ENCODE data around the gene PGA5. TPM values are rescaled to one million over a fixed set of nuclear protein-coding genes. Genes with fewer than 3 reads are reported as not detected.

The PGA5 gene
- total RNA-seq, 1 donor from 2014 or later: not detected

GRCh38 chr11:61254403-61255025, 13.5 kb downstream of the PGA5 start:
- peaks cover 2% of the 10 kb centered on the region for H3K36me3 Mint-ChIP-seq (ENCODE audit: unreplicated experiment)
- H3K27me3 Mint-ChIP-seq (ENCODE audit: unreplicated experiment): peaks cover 4% of the 10 kb centered on the region
- H3K4me1 Mint-ChIP-seq (ENCODE audit: unreplicated experiment): peaks cover 3% of the 10 kb centered on the region
- H3K4me3 Mint-ChIP-seq (ENCODE audit: unreplicated experiment): no peak overlapping the region
- H3K27ac Mint-ChIP-seq (ENCODE audit: unreplicated experiment): no peak overlapping the region
- no peaks in the 10 kb centered on the region for H3K9me3 Mint-ChIP-seq (ENCODE audit: unreplicated experiment)
- TF ChIP-seq CTCF (IDR thresholded peaks at IDR 0.05): peak; percentile 89
- DNase-seq (ENCODE audit: extremely low spot score, unreplicated experiment): no peak

GRCh38 chr11:61256710-61257482, 15.9 kb downstream of the PGA5 start:
- DNase-seq (ENCODE audit: extremely low spot score, unreplicated experiment): no peak
- TF ChIP-seq CTCF (IDR thresholded peaks at IDR 0.05): no peak
- Mint-ChIP-seq H3K27ac (ENCODE audit: unreplicated experiment) (no peak overlapping the region), H3K36me3 (ENCODE audit: unreplicated experiment) (peaks cover 2% of the 10 kb centered on the region), H3K27me3 (ENCODE audit: unreplicated experiment) (peaks cover 1% of the 10 kb centered on the region), H3K9me3 (ENCODE audit: unreplicated experiment) (no peaks in the 10 kb centered on the region), H3K4me1 (ENCODE audit: unreplicated experiment) (no peaks in the 10 kb centered on the region), H3K4me3 (ENCODE audit: unreplicated experiment) (no peak overlapping the region)

GRCh38 chr11:61258546-61258945, 17.6 kb downstream of the PGA5 start:
- Mint-ChIP-seq H3K4me3 (ENCODE audit: unreplicated experiment) (no peak overlapping the region), H3K4me1 (ENCODE audit: unreplicated experiment) (no peaks in the 10 kb centered on the region), H3K27me3 (ENCODE audit: unreplicated experiment) (peaks cover 1% of the 10 kb centered on the region), H3K9me3 (ENCODE audit: unreplicated experiment) (no peaks in the 10 kb centered on the region), H3K27ac (ENCODE audit: unreplicated experiment) (no peak overlapping the region), H3K36me3 (ENCODE audit: unreplicated experiment) (peaks cover 2% of the 10 kb centered on the region)
- TF ChIP-seq CTCF (IDR thresholded peaks at IDR 0.05): no peak
- DNase-seq (ENCODE audit: extremely low spot score, unreplicated experiment): no peak

- Mint-ChIP-seq H3K36me3 (ENCODE audit: unreplicated experiment) (peaks cover 2% of the 10 kb centered on the region), H3K27ac (ENCODE audit: unreplicated experiment) (no peak overlapping the region), H3K4me1 (ENCODE audit: unreplicated experiment) (no peaks in the 10 kb centered on the region), H3K4me3 (ENCODE audit: unreplicated experiment) (no peak overlapping the region), H3K9me3 (ENCODE audit: unreplicated experiment) (no peaks in the 10 kb centered on the region), H3K27me3 (ENCODE audit: unreplicated experiment) (no peaks in the 10 kb centered on the region)
- no peak for TF ChIP-seq CTCF (IDR thresholded peaks at IDR 0.05)
- DNase-seq (ENCODE audit: extremely low spot score, unreplicated experiment): no peak
These were observed 18.4 kb downstream of the PGA5 start for GRCh38 chr11:61259363-61259762.

GRCh38 chr11:61264371-61264770, 23.4 kb downstream of the PGA5 start:
- no peak for TF ChIP-seq CTCF (IDR thresholded peaks at IDR 0.05)
- no peaks in the 10 kb centered on the region for H3K9me3 Mint-ChIP-seq (ENCODE audit: unreplicated experiment)
- no peak for DNase-seq (ENCODE audit: extremely low spot score, unreplicated experiment)
- peaks cover 2% of the 10 kb centered on the region for H3K4me1 Mint-ChIP-seq (ENCODE audit: unreplicated experiment)
- H3K36me3 Mint-ChIP-seq (ENCODE audit: unreplicated experiment): peaks cover 2% of the 10 kb centered on the region
- H3K27ac Mint-ChIP-seq (ENCODE audit: unreplicated experiment): no peak overlapping the region
- H3K27me3 Mint-ChIP-seq (ENCODE audit: unreplicated experiment): no peaks in the 10 kb centered on the region
- no peak overlapping the region for H3K4me3 Mint-ChIP-seq (ENCODE audit: unreplicated experiment)
